Glutamatergic neuron (in vitro differentiated cells): ENCODE data around the gene SARDH. TPM values are rescaled to one million over a fixed set of nuclear protein-coding genes. Genes with fewer than 3 reads are reported as not detected.

Source experiments
- DNase-seq: peaks from one replicate; pipeline ENCODE4 v3.0.0; 2022
- H3K27ac Mint-ChIP-seq: one replicate; pipeline ENCODE4 v1.8.0; 2020; ENCODE audit warnings: mild to moderate bottlenecking, mixed read lengths, inconsistent platforms; ENCODE audit not compliant: unreplicated experiment
- H3K27me3 Mint-ChIP-seq: one replicate; pipeline ENCODE4 v1.8.0; 2020; ENCODE audit warnings: mild to moderate bottlenecking, moderate library complexity, mixed read lengths, inconsistent platforms; ENCODE audit not compliant: unreplicated experiment
- H3K36me3 Mint-ChIP-seq: one replicate; pipeline ENCODE4 v1.8.0; 2020; ENCODE audit warnings: mild to moderate bottlenecking, mixed read lengths, inconsistent platforms; ENCODE audit not compliant: unreplicated experiment
- H3K4me1 Mint-ChIP-seq: one replicate; pipeline ENCODE4 v1.8.0; 2020; ENCODE audit warnings: mild to moderate bottlenecking, low read depth, mixed read lengths, inconsistent platforms; ENCODE audit not compliant: unreplicated experiment
- H3K4me3 Mint-ChIP-seq: one replicate; pipeline ENCODE4 v1.8.0; 2020; ENCODE audit warnings: mild to moderate bottlenecking, mixed read lengths, inconsistent platforms; ENCODE audit not compliant: unreplicated experiment
- H3K9me3 Mint-ChIP-seq: one replicate; pipeline ENCODE4 v1.8.0; 2020; ENCODE audit warnings: mild to moderate bottlenecking, moderate library complexity, mixed read lengths, inconsistent platforms; ENCODE audit not compliant: unreplicated experiment
- CTCF ChIP-seq: fragments of 200-600 bp; sonication (generic); IDR thresholded peaks from one replicate; pipeline ENCODE4 v1.5.0; 2021; ENCODE audit not compliant: partially characterized antibody, unreplicated experiment
- total RNA-seq: library from RNA; stranded (reverse); fragmentation: NEBNext Ultra II Directional; extraction: Animal tissue kit (Norgen Biotek cat#: 25700); gene quantifications from one replicate; pipeline ENCODE4 v1.2.1, GENCODE V29; 2021; ENCODE audit not compliant: unreplicated experiment

Gene SARDH
- total RNA-seq, 1 donor from 2014 or later: 2.0 TPM

GRCh38 chr9:133638711-133639110 lies 99.4 kb downstream of the SARDH start:
- no peak for TF ChIP-seq CTCF
- Mint-ChIP-seq H3K36me3 (no peaks in the 10 kb centered on the region), H3K9me3 (peaks cover 18% of the 10 kb centered on the region), H3K4me3 (no peak overlapping the region), H3K27ac (no peak overlapping the region), H3K4me1 (peaks cover 40% of the 10 kb centered on the region), H3K27me3 (peaks cover 29% of the 10 kb centered on the region)
- DNase-seq: no peak

GRCh38 chr9:133638076-133638475 lies 100.1 kb downstream of the SARDH start:
- DNase-seq: no peak
- Mint-ChIP-seq H3K9me3 (peaks cover 18% of the 10 kb centered on the region), H3K36me3 (no peaks in the 10 kb centered on the region), H3K27ac (no peak overlapping the region), H3K4me1 (peaks cover 43% of the 10 kb centered on the region), H3K27me3 (peaks cover 32% of the 10 kb centered on the region), H3K4me3 (no peak overlapping the region)
- no peak for TF ChIP-seq CTCF

GRCh38 chr9:133637451-133638055 lies 100.6 kb downstream of the SARDH start:
- Mint-ChIP-seq H3K36me3 (no peaks in the 10 kb centered on the region), H3K4me1 (peaks cover 47% of the 10 kb centered on the region), H3K4me3 (no peak overlapping the region), H3K27ac (no peak overlapping the region), H3K9me3 (peaks cover 18% of the 10 kb centered on the region), H3K27me3 (peaks cover 32% of the 10 kb centered on the region)
- DNase-seq: no peak
- no peak for TF ChIP-seq CTCF

GRCh38 chr9:133636902-133637301 lies 101.2 kb downstream of the SARDH start:
- Mint-ChIP-seq H3K9me3 (peaks cover 18% of the 10 kb centered on the region), H3K36me3 (no peaks in the 10 kb centered on the region), H3K4me1 (peaks cover 48% of the 10 kb centered on the region), H3K27me3 (peaks cover 32% of the 10 kb centered on the region), H3K4me3 (no peak overlapping the region), H3K27ac (peak overlapping the region; percentile 7)
- DNase-seq: no peak
- no peak for TF ChIP-seq CTCF

GRCh38 chr9:133635533-133636531 lies 102.3 kb downstream of the SARDH start, which contains the start of gene DBH:
TSS of gene DBH (plus strand) at chr9:133636363. CDS start at chr9:133636372, 9 bp downstream.
- H3K27me3 Mint-ChIP-seq: peaks cover 29% of the 10 kb centered on the region
- peak within 1 kb of the TSS; percentile 88 for H3K27ac Mint-ChIP-seq
- peaks cover 43% of the 10 kb centered on the region for H3K4me1 Mint-ChIP-seq
- H3K36me3 Mint-ChIP-seq: no peaks in the 10 kb centered on the region
- DNase-seq: peak; percentile 64
- H3K9me3 Mint-ChIP-seq: peaks cover 18% of the 10 kb centered on the region
- TF ChIP-seq CTCF: no peak
- peak within 1 kb of the TSS; percentile 42 for H3K4me3 Mint-ChIP-seq
